HG03565 (cell line): ENCODE results near the gene PAQR7.

Experiments used
- ATAC-seq: cut with Tn5 transposase; IDR thresholded peaks from one replicate; pipeline ENCODE4 v1.9.1; 2021; ENCODE audit warnings: mild to moderate bottlenecking, moderate library complexity; ENCODE audit not compliant: unreplicated experiment

The PAQR7 gene

GRCh38 chr1:25874635-25875153, 814 bp downstream of the PAQR7 start:
- ATAC-seq = no peak

GRCh38 chr1:25874209-25874608, 1.3 kb downstream of the PAQR7 start:
- ATAC-seq = no peak

GRCh38 chr1:25873120-25873519, 2.4 kb downstream of the PAQR7 start:
- no peak for ATAC-seq

GRCh38 chr1:25872713-25873112, 2.8 kb downstream of the PAQR7 start:
- ATAC-seq = no peak

- no peak for ATAC-seq
Measured at GRCh38 chr1:25871704-25872494, 3.6 kb downstream of the PAQR7 start.

GRCh38 chr1:25871086-25871703, 4.3 kb downstream of the PAQR7 start:
- no peak for ATAC-seq

- no peak for ATAC-seq
Measured at GRCh38 chr1:25870614-25871013, 4.9 kb downstream of the PAQR7 start.

- ATAC-seq = no peak
Measured at GRCh38 chr1:25869909-25870606, 5.5 kb downstream of the PAQR7 start.

GRCh38 chr1:25867210-25867991, 8.1 kb downstream of the PAQR7 start:
- no peak for ATAC-seq

- ATAC-seq = no peak
Measured at GRCh38 chr1:25866288-25866687, 9.2 kb downstream of the PAQR7 start.

- ATAC-seq = no peak
Measured at GRCh38 chr1:25864434-25864833, 11.1 kb downstream of the PAQR7 start.

- no peak for ATAC-seq
Measured at GRCh38 chr1:25863486-25864262, 11.8 kb downstream of the PAQR7 start.

GRCh38 chr1:25862785-25863485, 12.6 kb downstream of the PAQR7 start:
- ATAC-seq = no peak

- ATAC-seq = no peak
Measured at GRCh38 chr1:25861316-25862286, 13.9 kb downstream of the PAQR7 start.

- ATAC-seq = peak; percentile 71
Measured at GRCh38 chr1:25858906-25859789, 16.4 kb downstream of the PAQR7 start, which contains the start of gene AUNIP. Gene AUNIP, minus strand, starts transcription at chr1:25859457. Its CDS starts 100 bp downstream, at chr1:25859357.

- ATAC-seq = no peak
Measured at GRCh38 chr1:25858494-25858893, 17.0 kb downstream of the PAQR7 start.

- ATAC-seq = no peak
Measured at GRCh38 chr1:25856856-25857255, 18.7 kb downstream of the PAQR7 start.
